Tibial nerve (tissue), 4 donors: Measurements from ENCODE around the gene PRIMPOL. TPM values are rescaled to one million over a fixed set of nuclear protein-coding genes. Genes with fewer than 3 reads are reported as not detected.
"Not testable (repeated sequence)": the region's sequence is repeated elsewhere in the genome, so short reads cannot be mapped to it uniquely, and the experiment has no call there.

Experiments
- DNase-seq, 2 donors: peaks; one replicate each; pipeline ENCODE4 v3.0.0-alpha.2; 2019; ENCODE audit warnings: low spot score in 2 of 2
- H3K27ac ChIP-seq, 4 donors: fragments of 200-600 bp; sonication (generic) in 3 of 4; one replicate each; pipeline ENCODE4 v1.5.1; 2017 to 2019; ENCODE audit warnings: mild to moderate bottlenecking in 1 of 4
- H3K27me3 ChIP-seq, 2 donors: fragments of 200-600 bp; sonication (generic) in 1 of 2; one replicate each; pipeline versions ENCODE4 v1.5.1 to v1.6.0; 2017 to 2019
- H3K36me3 ChIP-seq, 3 donors: fragments of 200-600 bp; sonication (generic); one replicate each; pipeline ENCODE4 v1.5.1; 2018 to 2019
- H3K4me1 ChIP-seq, 4 donors: fragments of 200-600 bp; sonication (generic) in 3 of 4; one replicate each; pipeline ENCODE4 v1.5.1; 2017 to 2019
- H3K4me3 ChIP-seq, 4 donors: fragments of 200-600 bp; sonication (generic) in 3 of 4; one replicate each; pipeline ENCODE4 v1.5.1; 2017 to 2019; ENCODE audit warnings: mild to moderate bottlenecking in 1 of 4, moderate library complexity in 1 of 4
- H3K9me3 ChIP-seq, 4 donors: fragments of 200-600 bp; sonication (generic) in 3 of 4; one replicate each; pipeline ENCODE4 v1.5.1; 2017 to 2019
- EP300 ChIP-seq, 2 donors: sonication (generic); formaldehyde crosslinking; IDR thresholded peaks; one replicate each; pipeline ENCODE4 v1.6.1; 2017; ENCODE audit warnings: antibody characterized with exemption in 2 of 2, mild to moderate bottlenecking in 1 of 2
- POLR2A ChIP-seq, 2 donors: fragments of 450-650 bp; IDR thresholded peaks; one replicate each; pipeline ENCODE4 v1.6.1; 2017; ENCODE audit warnings: antibody characterized with exemption in 2 of 2, mild to moderate bottlenecking in 2 of 2, moderate library complexity in 2 of 2
- WGBS, 2 donors: methylation state at CpG; one replicate each; pipeline ENCODE4 v1.1.5; 2018; 5-methylcytosine and 5-hydroxymethylcytosine counted together
- total RNA-seq, 4 donors: library from RNA; depleted of rRNA; stranded (reverse); fragments of >200 nt; gene quantifications; one replicate each; pipeline ENCODE4 v1.1.0, GENCODE V29; 2016
- TF ChIP-seq, protein P1 (sequence below), 5 experiments: fragments of 200-600 bp in 3 of 5; fragments of 450-650 bp in 2 of 5; sonication (generic) in 3 of 5; IDR thresholded peaks; one replicate each; pipeline ENCODE4 v1.5.1; 2016 to 2019; ENCODE audit warnings: antibody characterized with exemption in 5 of 5, mild to moderate bottlenecking in 3 of 5, moderate library complexity in 2 of 5

PRIMPOL gene
- total RNA-seq, 4 donors from 2014 or later: 14.7 to 36.7 (median 21.4) TPM

- no peak overlapping the region for H3K4me3 ChIP-seq
- no peak for DNase-seq
- TF ChIP-seq EP300 (IDR thresholded peaks at IDR 0.05) (no peak), POLR2A (IDR thresholded peaks at IDR 0.05) (no peak)
- TF ChIP-seq, protein P1, sequence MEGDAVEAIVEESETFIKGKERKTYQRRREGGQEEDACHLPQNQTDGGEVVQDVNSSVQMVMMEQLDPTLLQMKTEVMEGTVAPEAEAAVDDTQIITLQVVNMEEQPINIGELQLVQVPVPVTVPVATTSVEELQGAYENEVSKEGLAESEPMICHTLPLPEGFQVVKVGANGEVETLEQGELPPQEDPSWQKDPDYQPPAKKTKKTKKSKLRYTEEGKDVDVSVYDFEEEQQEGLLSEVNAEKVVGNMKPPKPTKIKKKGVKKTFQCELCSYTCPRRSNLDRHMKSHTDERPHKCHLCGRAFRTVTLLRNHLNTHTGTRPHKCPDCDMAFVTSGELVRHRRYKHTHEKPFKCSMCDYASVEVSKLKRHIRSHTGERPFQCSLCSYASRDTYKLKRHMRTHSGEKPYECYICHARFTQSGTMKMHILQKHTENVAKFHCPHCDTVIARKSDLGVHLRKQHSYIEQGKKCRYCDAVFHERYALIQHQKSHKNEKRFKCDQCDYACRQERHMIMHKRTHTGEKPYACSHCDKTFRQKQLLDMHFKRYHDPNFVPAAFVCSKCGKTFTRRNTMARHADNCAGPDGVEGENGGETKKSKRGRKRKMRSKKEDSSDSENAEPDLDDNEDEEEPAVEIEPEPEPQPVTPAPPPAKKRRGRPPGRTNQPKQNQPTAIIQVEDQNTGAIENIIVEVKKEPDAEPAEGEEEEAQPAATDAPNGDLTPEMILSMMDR (IDR thresholded peaks at IDR 0.05): no peak
- no peaks in the 10 kb centered on the region for H3K27me3 ChIP-seq
- no peak overlapping the region for H3K27ac ChIP-seq
- H3K4me1 ChIP-seq: peaks cover 0 to 10% (median 0%) of the 10 kb centered on the region in 4 donors
- peaks cover 0 to 38% (median 0%) of the 10 kb centered on the region in 3 donors for H3K36me3 ChIP-seq
- WGBS, 2 donors: 92% methylated on average over 8 of the region's 8 CpGs
- H3K9me3 ChIP-seq: no peaks in the 10 kb centered on the region
Measured at GRCh38 chr4:184655889-184656869, 6.6 kb downstream of the PRIMPOL start.

GRCh38 chr4:184657144-184657543, 7.6 kb downstream of the PRIMPOL start:
- H3K27ac ChIP-seq: no peak overlapping the region
- no peak for TF ChIP-seq EP300 (IDR thresholded peaks at IDR 0.05)
- TF ChIP-seq, protein P1 (IDR thresholded peaks at IDR 0.05): no peak
- no peak for TF ChIP-seq POLR2A (IDR thresholded peaks at IDR 0.05)
- peaks cover 0 to 8% (median 0%) of the 10 kb centered on the region in 4 donors for H3K4me1 ChIP-seq
- no peak overlapping the region for H3K4me3 ChIP-seq
- WGBS, 2 donors: 80 to 87% methylated on average over 3 of the region's 3 CpGs
- no peaks in the 10 kb centered on the region for H3K27me3 ChIP-seq
- no peaks in the 10 kb centered on the region for H3K9me3 ChIP-seq
- no peak for DNase-seq
- H3K36me3 ChIP-seq: peaks cover 0 to 45% (median 0%) of the 10 kb centered on the region in 3 donors

GRCh38 chr4:184657820-184658219, 8.3 kb downstream of the PRIMPOL start:
- H3K27ac ChIP-seq, H3K4me1 ChIP-seq, H3K4me3 ChIP-seq, H3K9me3 ChIP-seq, H3K27me3 ChIP-seq, DNase-seq: not testable (repeated sequence)
- WGBS, 2 donors: 96 to 97% methylated on average over 9 of the region's 9 CpGs
- peaks cover 0 to 45% (median 0%) of the 10 kb centered on the region in 3 donors for H3K36me3 ChIP-seq

GRCh38 chr4:184660978-184661377, 11.4 kb downstream of the PRIMPOL start:
- H3K4me3 ChIP-seq: no peak overlapping the region
- TF ChIP-seq EP300 (IDR thresholded peaks at IDR 0.05) (no peak), POLR2A (IDR thresholded peaks at IDR 0.05) (no peak)
- TF ChIP-seq, protein P1 (IDR thresholded peaks at IDR 0.05): no peak
- H3K27ac ChIP-seq: no peak overlapping the region
- no peaks in the 10 kb centered on the region for H3K9me3 ChIP-seq
- no peak for DNase-seq
- no peaks in the 10 kb centered on the region for H3K27me3 ChIP-seq
- no peaks in the 10 kb centered on the region for H3K4me1 ChIP-seq
- H3K36me3 ChIP-seq: peaks cover 0 to 53% (median 0%) of the 10 kb centered on the region in 3 donors

DNA sequence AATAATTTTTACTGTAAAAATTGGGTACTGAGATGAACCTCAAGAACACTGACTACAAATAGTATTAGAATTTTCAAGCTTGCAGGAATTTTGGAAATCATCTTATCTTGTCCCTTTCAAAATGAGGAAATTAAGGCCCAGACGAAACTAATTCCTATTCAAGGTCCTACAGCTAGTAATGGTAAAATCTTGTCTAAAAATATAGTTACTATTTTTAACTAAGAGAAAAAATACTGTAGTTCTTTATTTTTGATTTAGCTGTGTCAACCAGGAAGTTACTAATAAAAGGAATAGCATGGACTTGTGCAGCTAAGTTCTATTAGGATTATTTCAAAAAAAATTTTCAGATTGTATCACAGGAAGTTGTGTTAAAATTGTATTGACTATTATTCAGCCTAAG, 12.7 kb downstream of the PRIMPOL start:
- Histone ChIP-seq H3K27me3 (no peaks in the 10 kb centered on the region), H3K4me3 (no peak overlapping the region), H3K27ac (no peak overlapping the region), H3K9me3 (no peaks in the 10 kb centered on the region), H3K36me3 (peaks cover 0 to 64% (median 0%) of the 10 kb centered on the region in 3 donors), H3K4me1 (no peaks in the 10 kb centered on the region)
- DNase-seq: no peak
- 68 to 70% methylated on average over 1 of the region's 1 CpG for WGBS, 2 donors
- TF ChIP-seq POLR2A (IDR thresholded peaks at IDR 0.05) (no peak), EP300 (IDR thresholded peaks at IDR 0.05) (no peak)
- TF ChIP-seq, protein P1 (IDR thresholded peaks at IDR 0.05): no peak
